BLaER1 treated with 17β-estradiol and CSF1 and Interleukin-3, amounts not matched to agents 10 nM and 100 nM (cell line): ENCODE measurements around the gene OR13C5.

Experiments used
- H3K27ac ChIP-seq, 11 experiments: shearing (Covaris generic); formaldehyde crosslinking; 2 replicates each; pipeline ENCODE4 v1.8.1; 2022
- H3K27me3 ChIP-seq, 11 experiments: shearing (Covaris generic); formaldehyde crosslinking; 2 replicates each; pipeline ENCODE4 v1.8.1; 2022
- H3K36me3 ChIP-seq, 11 experiments: shearing (Covaris generic); formaldehyde crosslinking; 2 replicates each; pipeline ENCODE4 v1.8.1; 2022
- H3K4me1 ChIP-seq, 10 experiments: shearing (Covaris generic); formaldehyde crosslinking; 2 replicates each; pipeline ENCODE4 v1.8.1; 2022
- H3K4me2 ChIP-seq, 11 experiments: shearing (Covaris generic); formaldehyde crosslinking; 2 replicates each; pipeline ENCODE4 v1.8.1; 2022
- H3K4me3 ChIP-seq, 10 experiments: shearing (Covaris generic); formaldehyde crosslinking; 2 replicates each; pipeline ENCODE4 v1.8.1; 2022
- H3K9ac ChIP-seq, 11 experiments: shearing (Covaris generic); formaldehyde crosslinking; 2 replicates each; pipeline ENCODE4 v1.8.1; 2022
- H3K9me3 ChIP-seq, 11 experiments: shearing (Covaris generic); formaldehyde crosslinking; replicated peaks in 1 of 11; 2 replicates each; pipeline ENCODE4 v1.8.1; 2022
- H4K20me1 ChIP-seq, 11 experiments: shearing (Covaris generic); formaldehyde crosslinking; 2 replicates each; pipeline ENCODE4 v1.8.1; 2022
- Cebpa-rat ChIP-seq, 11 experiments: shearing (Covaris generic); IDR thresholded peaks; 2 replicates each; pipeline ENCODE4 v1.8.1; 2022

The OR13C5 gene

DNA sequence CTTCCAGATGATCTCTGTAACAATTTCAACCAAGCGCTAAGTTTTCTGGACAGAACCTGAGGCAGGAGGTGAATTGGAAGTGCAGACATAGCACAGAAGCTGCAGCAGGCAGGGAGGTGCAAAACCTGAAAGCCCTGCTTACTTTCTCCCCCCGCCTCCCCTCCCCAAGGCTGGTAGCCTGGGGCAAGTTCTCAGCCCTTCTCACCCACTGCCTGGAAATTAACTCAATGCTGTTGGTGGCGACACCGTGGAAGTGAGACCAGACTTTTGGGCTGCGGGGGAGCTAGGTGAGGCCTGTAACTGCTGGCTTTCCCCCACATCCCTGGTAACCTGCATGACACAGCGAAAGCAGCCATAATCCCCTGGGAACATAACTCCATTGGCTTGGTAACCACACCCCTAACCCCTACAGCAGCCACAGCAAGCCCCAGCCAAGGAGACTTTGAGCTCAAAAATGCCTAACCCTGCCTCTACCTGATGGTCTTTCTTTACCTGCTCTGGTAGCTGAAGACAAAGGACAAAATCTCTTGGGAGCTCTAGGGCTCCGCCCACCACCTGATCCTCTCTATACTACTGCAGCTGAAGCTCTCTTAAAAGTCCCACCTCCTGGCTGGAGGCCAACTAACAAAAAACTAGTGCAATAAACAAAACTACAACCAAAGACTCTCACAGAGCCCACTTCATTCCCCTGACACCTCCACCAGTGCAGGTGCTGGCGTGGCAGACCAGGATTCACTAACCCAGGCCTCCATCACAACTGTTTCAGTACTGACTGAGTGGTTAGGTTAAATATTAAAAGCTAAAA, 42.2 kb downstream of the OR13C5 start:
- H3K4me2 ChIP-seq: no peak overlapping the region
- H3K9me3 ChIP-seq: peaks cover 0 to 18% (median 7%) of the 10 kb centered on the region in 11 experiments; a peak in 8 of 22 replicates
- no peaks in the 10 kb centered on the region for H3K36me3 ChIP-seq
- H3K9ac ChIP-seq: no peak overlapping the region
- no peak for TF ChIP-seq Cebpa-rat (IDR thresholded peaks at IDR 0.05)
- no peaks in the 10 kb centered on the region for H3K4me1 ChIP-seq
- no peak overlapping the region for H3K27ac ChIP-seq
- H3K27me3 ChIP-seq: no peaks in the 10 kb centered on the region
- H3K4me3 ChIP-seq: no peak overlapping the region
- no peaks in the 10 kb centered on the region for H4K20me1 ChIP-seq

DNA sequence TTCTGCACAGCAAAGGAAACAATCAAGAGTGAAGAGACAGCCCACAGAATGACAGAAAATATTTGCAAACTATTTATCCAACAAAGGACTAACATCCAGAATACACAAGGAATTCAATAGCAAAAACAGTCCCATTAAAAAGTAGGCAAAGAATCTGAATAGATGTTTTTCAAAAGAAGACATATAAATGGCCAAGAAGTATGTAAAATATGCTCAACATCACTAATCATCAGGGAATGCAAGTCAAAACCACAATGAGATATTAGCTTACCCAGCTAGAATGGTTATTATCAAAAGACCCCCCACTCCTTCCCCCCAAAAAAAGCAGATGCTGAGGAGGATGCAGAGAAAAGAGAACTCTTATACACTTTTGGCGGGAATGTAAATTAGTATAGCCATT, 43.7 kb downstream of the OR13C5 start:
- Histone ChIP-seq H3K4me1 (no peaks in the 10 kb centered on the region), H3K36me3 (no peaks in the 10 kb centered on the region), H3K4me2 (no peak overlapping the region), H4K20me1 (no peaks in the 10 kb centered on the region), H3K9me3 (peaks cover 0 to 18% (median 7%) of the 10 kb centered on the region in 11 experiments; a peak in 8 of 22 replicates), H3K27ac (no peak overlapping the region), H3K27me3 (no peaks in the 10 kb centered on the region), H3K4me3 (no peak overlapping the region), H3K9ac (no peak overlapping the region)
- no peak for TF ChIP-seq Cebpa-rat (IDR thresholded peaks at IDR 0.05)

DNA sequence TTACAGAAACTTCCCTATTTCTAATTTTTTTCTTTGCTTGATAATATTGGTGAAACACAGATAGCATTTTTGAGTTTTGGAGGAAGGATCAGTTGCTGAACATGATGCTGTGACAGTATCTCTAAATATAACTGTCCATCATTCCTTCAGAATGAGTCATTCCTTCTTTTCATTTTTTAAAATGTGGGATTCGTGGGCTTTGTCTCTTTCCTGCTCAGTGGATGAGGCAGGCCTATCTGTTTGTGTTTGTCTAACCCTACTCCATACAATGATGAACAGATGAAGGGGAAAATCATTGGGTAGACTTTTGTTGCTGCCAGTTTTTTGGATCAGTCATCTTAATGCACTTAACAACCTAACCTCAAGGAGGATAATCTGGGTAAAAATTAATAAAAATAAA, 46.0 kb downstream of the OR13C5 start:
- Histone ChIP-seq H3K27ac (no peak overlapping the region), H3K27me3 (no peaks in the 10 kb centered on the region), H3K9me3 (peaks cover 0 to 10% (median 0%) of the 10 kb centered on the region in 11 experiments; a peak in 5 of 22 replicates), H3K9ac (no peak overlapping the region), H3K36me3 (no peaks in the 10 kb centered on the region), H3K4me1 (no peaks in the 10 kb centered on the region), H3K4me2 (no peak overlapping the region), H3K4me3 (no peak overlapping the region), H4K20me1 (no peaks in the 10 kb centered on the region)
- TF ChIP-seq Cebpa-rat (IDR thresholded peaks at IDR 0.05): no peak
